Lung (tissue), 12 donors: Measurements from ENCODE around the gene ZEB2. TPM values are rescaled to one million over a fixed set of nuclear protein-coding genes. Genes with fewer than 3 reads are reported as not detected.
A peak's percentile ranks its signal among the peaks of the same experiment; 100 is the strongest.

Experiments
- ATAC-seq: fragments of 200-7000 bp; cut with Tn5 transposase; one replicate; pipeline ENCODE4 v1.9.1; 2020; ENCODE audit warnings: moderate number of reproducible peaks; ENCODE audit not compliant: insufficient read depth, low FRiP score
- DNase-seq, 3 donors: peaks; one replicate each; pipeline ENCODE4 v3.0.0-alpha.2; 2013 to 2017
- H3K27ac ChIP-seq, 2 donors: one replicate each; pipeline ENCODE4 v1.5.1; 2013; ENCODE audit warnings: mild to moderate bottlenecking in 2 of 2, moderate library complexity in 2 of 2, control low read depth in 1 of 2, inconsistent platforms in 1 of 2, low read depth in 1 of 2, low read length in 1 of 2
- H3K27me3 ChIP-seq, 3 donors: one replicate each; pipeline ENCODE4 v1.5.1; 2013; ENCODE audit warnings: low read length in 2 of 3; ENCODE audit not compliant: control insufficient read depth in 3 of 3, insufficient read depth in 3 of 3
- H3K36me3 ChIP-seq, 4 donors: one replicate each; pipeline ENCODE4 v1.5.1; 2013; ENCODE audit warnings: low read length in 4 of 4, mild to moderate bottlenecking in 1 of 4, moderate library complexity in 1 of 4; ENCODE audit not compliant: control insufficient read depth in 4 of 4, insufficient read depth in 4 of 4
- H3K4me1 ChIP-seq, 5 donors: one replicate each; pipeline ENCODE4 v1.5.1; 2013; ENCODE audit warnings: low read length in 5 of 5, mild to moderate bottlenecking in 2 of 5, moderate library complexity in 1 of 5; ENCODE audit not compliant: control insufficient read depth in 5 of 5, insufficient read depth in 5 of 5
- H3K4me3 ChIP-seq: one replicate; pipeline ENCODE4 v1.5.1; 2013; ENCODE audit warnings: mild to moderate bottlenecking, control low read depth, moderate library complexity
- H3K9ac ChIP-seq, 2 donors: one replicate each; pipeline ENCODE4 v1.5.1; 2013; ENCODE audit warnings: low read length in 2 of 2, control low read depth in 1 of 2; ENCODE audit not compliant: insufficient read depth in 1 of 2
- H3K9me3 ChIP-seq, 4 donors: one replicate each; pipeline ENCODE4 v1.5.1; 2013; ENCODE audit warnings: low read length in 3 of 4, mild to moderate bottlenecking in 1 of 4, moderate library complexity in 1 of 4; ENCODE audit not compliant: control insufficient read depth in 4 of 4, insufficient read depth in 3 of 4
- WGBS, 2 donors: extraction: QIAGEN DNeasy Blood & Tissue Kit; methylation state at CpG; one replicate each; pipeline ENCODE4 v1.1.7; 2013; 5-methylcytosine and 5-hydroxymethylcytosine counted together
- polyA plus RNA-seq, 2 donors: library from polyadenylated mRNA; stranded (reverse); fragments of 200-250 nt; gene quantifications; one replicate each; pipeline ENCODE4 v1.2.1, GENCODE V29; 2013
- total RNA-seq, 2 donors: library from RNA; depleted of rRNA in 1 of 2; stranded (reverse); fragments of >200 nt in 1 of 2; gene quantifications; one replicate each; pipeline ENCODE4 v1.2.1, GENCODE V29; 2014 to 2021
- TF ChIP-seq, protein P1 (sequence below): IDR thresholded peaks from 2 replicates; pipeline ENCODE4 v1.5.1; 2012; ENCODE audit warnings: mild to moderate bottlenecking; ENCODE audit errors: control extremely low read depth, extremely low read depth
- donor health status: control.
- donor health status: control.
- donor health status: Bipolar disorder and iron deficiency.
- donor health status: healthy.
- donor health status: DM: yes; HTN: yes; CAD: no.

ZEB2 gene
- total and polyA plus RNA-seq, 4 donors: 27.0 to 332 (median 127) TPM

DNA sequence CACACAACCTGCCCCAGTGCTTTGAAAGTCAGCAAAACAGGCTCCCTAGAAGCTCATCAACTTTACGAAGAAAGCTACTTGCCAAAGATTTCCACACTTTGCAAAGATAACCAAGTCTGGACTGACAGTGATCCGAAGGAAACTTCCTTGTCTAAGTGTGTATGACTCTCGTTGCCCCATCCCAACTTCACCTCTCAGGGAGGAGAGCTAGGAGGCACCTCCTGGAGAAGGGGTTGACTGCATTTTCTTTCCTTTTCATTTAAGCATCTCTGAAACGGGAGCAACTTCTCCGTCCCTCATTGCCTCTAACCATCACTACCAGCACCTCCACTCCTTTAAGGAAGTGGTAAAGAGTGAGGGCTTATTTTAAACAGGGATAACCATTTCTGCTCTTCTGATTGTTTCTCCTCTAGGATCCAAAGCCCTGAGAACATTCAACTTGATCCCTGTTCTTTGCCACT is 7.0 kb downstream of the ZEB2 start:
- DNase-seq: peak in 2 of 3 donors; percentile 66 to 72
- TF ChIP-seq, protein P1, sequence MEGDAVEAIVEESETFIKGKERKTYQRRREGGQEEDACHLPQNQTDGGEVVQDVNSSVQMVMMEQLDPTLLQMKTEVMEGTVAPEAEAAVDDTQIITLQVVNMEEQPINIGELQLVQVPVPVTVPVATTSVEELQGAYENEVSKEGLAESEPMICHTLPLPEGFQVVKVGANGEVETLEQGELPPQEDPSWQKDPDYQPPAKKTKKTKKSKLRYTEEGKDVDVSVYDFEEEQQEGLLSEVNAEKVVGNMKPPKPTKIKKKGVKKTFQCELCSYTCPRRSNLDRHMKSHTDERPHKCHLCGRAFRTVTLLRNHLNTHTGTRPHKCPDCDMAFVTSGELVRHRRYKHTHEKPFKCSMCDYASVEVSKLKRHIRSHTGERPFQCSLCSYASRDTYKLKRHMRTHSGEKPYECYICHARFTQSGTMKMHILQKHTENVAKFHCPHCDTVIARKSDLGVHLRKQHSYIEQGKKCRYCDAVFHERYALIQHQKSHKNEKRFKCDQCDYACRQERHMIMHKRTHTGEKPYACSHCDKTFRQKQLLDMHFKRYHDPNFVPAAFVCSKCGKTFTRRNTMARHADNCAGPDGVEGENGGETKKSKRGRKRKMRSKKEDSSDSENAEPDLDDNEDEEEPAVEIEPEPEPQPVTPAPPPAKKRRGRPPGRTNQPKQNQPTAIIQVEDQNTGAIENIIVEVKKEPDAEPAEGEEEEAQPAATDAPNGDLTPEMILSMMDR: no peak
- peaks cover 0 to 65% (median 4%) of the 10 kb centered on the region in 3 donors for H3K27me3 ChIP-seq

DNA sequence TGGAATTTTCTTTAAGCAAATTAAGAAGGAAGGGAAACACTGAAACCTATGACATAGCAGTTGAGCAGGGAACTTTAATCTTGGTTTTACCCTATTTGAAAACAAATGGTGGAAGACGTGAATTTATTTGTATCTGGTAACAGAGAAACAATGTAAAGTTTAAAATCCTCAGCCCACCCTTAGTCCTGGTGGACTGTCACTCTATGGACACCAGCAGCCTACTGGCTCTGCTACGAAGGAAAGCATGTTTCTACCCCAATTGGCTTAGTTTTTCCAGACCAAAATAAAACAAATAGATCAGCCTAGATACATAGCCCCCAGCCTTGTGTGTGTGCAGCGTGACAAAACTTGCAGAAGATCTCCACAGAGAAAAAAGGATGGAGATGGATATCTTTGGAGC is 7.4 kb downstream of the ZEB2 start:
- Histone ChIP-seq H3K27me3 (peaks cover 0 to 66% (median 4%) of the 10 kb centered on the region in 3 donors), H3K9me3 (no peaks in the 10 kb centered on the region), H3K4me3 (no peak overlapping the region), H3K27ac (peak overlapping the region; percentile 84 to 99), H3K4me1 (peaks cover 0 to 67% (median 7%) of the 10 kb centered on the region in 5 donors), H3K36me3 (peaks cover 0 to 47% (median 23%) of the 10 kb centered on the region in 4 donors), H3K9ac (peak overlapping the region; percentile 94 to 100)
- WGBS, 2 donors: 37 to 41% methylated on average over 3 of the region's 3 CpGs
- ATAC-seq (no peak), DNase-seq (peak in 2 of 3 donors; percentile 47 to 74)
- TF ChIP-seq, protein P1: no peak

More for the DNA sequence above, 7.0 kb downstream of the ZEB2 start:
- Histone ChIP-seq H3K27ac (peak overlapping the region; percentile 84 to 99), H3K36me3 (peaks cover 0 to 51% (median 24%) of the 10 kb centered on the region in 4 donors), H3K4me3 (no peak overlapping the region), H3K4me1 (peaks cover 0 to 62% (median 6%) of the 10 kb centered on the region in 5 donors), H3K9me3 (no peaks in the 10 kb centered on the region), H3K9ac (peak overlapping the region; percentile 94 to 100)
- WGBS, 2 donors: 14 to 22% methylated on average over 5 of the region's 5 CpGs
- ATAC-seq: no peak

DNA sequence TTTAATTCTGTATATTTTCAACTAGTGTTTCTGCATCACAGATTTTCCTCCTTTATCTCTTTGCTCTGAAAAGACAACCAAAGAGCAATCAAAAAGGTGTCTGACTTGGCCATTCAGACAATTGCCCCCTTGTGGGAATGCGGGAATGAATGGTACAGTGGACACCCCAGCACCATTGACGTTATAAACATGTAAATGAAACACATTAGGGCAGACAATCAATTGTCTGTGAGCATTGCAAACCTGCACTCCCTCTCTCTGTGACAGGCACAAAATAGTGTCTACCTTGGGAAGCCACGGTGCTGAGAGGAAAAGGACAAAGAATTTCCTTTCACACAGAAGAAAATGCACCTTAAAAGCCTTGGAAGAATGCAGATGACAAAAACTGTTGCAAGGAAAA is 8.0 kb downstream of the ZEB2 start:
- H3K27me3 ChIP-seq: peaks cover 0 to 66% (median 4%) of the 10 kb centered on the region in 3 donors
- H3K36me3 ChIP-seq: peaks cover 0 to 45% (median 21%) of the 10 kb centered on the region in 4 donors
- no peak for ATAC-seq
- peak overlapping the region; percentile 84 to 99 for H3K27ac ChIP-seq
- WGBS, 2 donors: 15 to 23% methylated on average over 3 of the region's 3 CpGs
- H3K4me1 ChIP-seq: peaks cover 0 to 72% (median 7%) of the 10 kb centered on the region in 5 donors
- H3K4me3 ChIP-seq: no peak overlapping the region
- H3K9ac ChIP-seq: peak overlapping the region; percentile 94 to 100
- TF ChIP-seq, protein P1: no peak
- DNase-seq: peak in 1 of 3 donors; percentile 64
- no peaks in the 10 kb centered on the region for H3K9me3 ChIP-seq
